Lower leg skin (tissue), 3 donors: ENCODE measurements around the gene DCTN5.
"Not testable (repeated sequence)": the region's sequence is repeated elsewhere in the genome, so short reads cannot be mapped to it uniquely, and the experiment has no call there.

Experiments used
- CTCF ChIP-seq, 3 donors: fragments of 450-650 bp; IDR thresholded peaks; one replicate each; pipeline ENCODE4 v1.5.1; 2016; ENCODE audit warnings: antibody characterized with exemption in 3 of 3, mild to moderate bottlenecking in 3 of 3, moderate library complexity in 2 of 3
- POLR2A ChIP-seq, 2 donors: fragments of 450-650 bp; IDR thresholded peaks; one replicate each; pipeline ENCODE4 v1.6.1; 2016 to 2017; ENCODE audit warnings: antibody characterized with exemption in 2 of 2, mild to moderate bottlenecking in 1 of 2, moderate library complexity in 1 of 2

DNA sequence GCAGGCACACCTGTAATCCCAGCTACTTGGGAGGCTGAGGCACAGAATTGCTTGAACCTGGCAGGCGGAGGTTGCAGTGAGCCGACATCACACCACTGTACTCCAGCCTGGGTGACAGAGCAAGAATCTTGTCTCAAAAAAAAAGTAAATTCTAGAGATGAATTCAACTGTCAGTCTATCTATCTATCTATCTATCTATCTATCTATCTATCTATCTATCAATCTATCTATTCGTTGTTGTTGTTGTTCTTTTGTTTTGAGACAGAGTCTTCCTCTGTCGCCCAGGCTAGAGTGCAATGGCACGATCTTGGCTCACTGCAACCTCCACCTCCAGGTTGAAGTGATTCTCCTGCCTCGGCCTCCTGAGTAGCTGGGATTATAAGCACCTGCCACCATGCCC is 30.4 kb upstream of the DCTN5 start:
- not testable (repeated sequence) for TF ChIP-seq POLR2A, CTCF (IDR thresholded peaks at IDR 0.05)
